Sigmoid colon (tissue), 7 donors: ENCODE data around the gene PLCB2. TPM values are rescaled to one million over a fixed set of nuclear protein-coding genes. Genes with fewer than 3 reads are reported as not detected.

Experiments
- DNase-seq: peaks from one replicate; pipeline ENCODE4 v3.0.0-alpha.2; 2019
- H3K27ac ChIP-seq, 4 donors: fragments of 200-600 bp; sonication (generic); one replicate each; pipeline ENCODE4 v1.5.1; 2016 to 2019; ENCODE audit warnings: mild to moderate bottlenecking in 1 of 4
- H3K27me3 ChIP-seq, 3 donors: fragments of 200-600 bp; sonication (generic); one replicate each; pipeline ENCODE4 v1.5.1; 2019; ENCODE audit warnings: mild to moderate bottlenecking in 1 of 3
- H3K36me3 ChIP-seq, 4 donors: fragments of 200-600 bp; sonication (generic); one replicate each; pipeline ENCODE4 v1.5.1; 2016 to 2019
- H3K4me1 ChIP-seq, 4 donors: fragments of 200-600 bp; sonication (generic); one replicate each; pipeline ENCODE4 v1.5.1; 2017 to 2019
- H3K4me3 ChIP-seq, 4 donors: fragments of 200-600 bp; sonication (generic); one replicate each; pipeline ENCODE4 v1.5.1; 2017 to 2019; ENCODE audit warnings: mild to moderate bottlenecking in 2 of 4, moderate library complexity in 1 of 4
- H3K9me3 ChIP-seq, 4 donors: fragments of 200-600 bp in 3 of 4; sonication (generic) in 3 of 4; one replicate each; pipeline versions ENCODE4 v1.5.1 to v1.6.1; 2013 to 2019
- EP300 ChIP-seq, 4 donors: sonication (generic); formaldehyde crosslinking; IDR thresholded peaks; one replicate each; pipeline ENCODE4 v1.6.1; 2017; ENCODE audit warnings: antibody characterized with exemption in 4 of 4
- POLR2A ChIP-seq, 2 donors: fragments of 450-650 bp; IDR thresholded peaks; one replicate each; pipeline ENCODE4 v1.6.1; 2016; ENCODE audit warnings: antibody characterized with exemption in 2 of 2, mild to moderate bottlenecking in 2 of 2, moderate library complexity in 2 of 2
- POLR2AphosphoS5 ChIP-seq, 4 donors: sonication (generic); formaldehyde crosslinking; IDR thresholded peaks; one replicate each; pipeline ENCODE4 v1.6.1; 2017; ENCODE audit warnings: antibody characterized with exemption in 4 of 4
- whole genome bisulfite sequencing, 2 donors: extraction: QIAGEN DNeasy Blood & Tissue Kit; methylation state at CpG; one replicate each; pipeline ENCODE4 v1.1.7; 2013; 5-methylcytosine and 5-hydroxymethylcytosine counted together
- intact Hi-C: fragments of 100-400 bp; cut with DNase I; formaldehyde crosslinking; loops from one replicate; pipeline ENCODE4 v1.15.1; 2023
- polyA plus RNA-seq, 3 donors: library from polyadenylated mRNA; stranded (reverse); fragments of 200-250 nt; gene quantifications; one replicate each; pipeline ENCODE4 v1.2.3, GENCODE V29; 2013
- total RNA-seq, 4 donors: library from RNA; depleted of rRNA; stranded (reverse); fragments of >200 nt; gene quantifications; one replicate each; pipeline ENCODE4 v1.1.0, GENCODE V29; 2016
- TF ChIP-seq, protein P1 (sequence below), 4 experiments: fragments of 450-650 bp in 3 of 4; fragments of 200-600 bp in 1 of 4; IDR thresholded peaks; one replicate each; pipeline ENCODE4 v1.5.1; 2016 to 2019; ENCODE audit warnings: antibody characterized with exemption in 4 of 4, mild to moderate bottlenecking in 3 of 4, moderate library complexity in 2 of 4
- donor health status: healthy with polysubstance abuse.
- donor health status: Bipolar disorder and iron deficiency.
- donor health status: healthy.

Gene PLCB2
- total and polyA plus RNA-seq, 7 donors: 2.4 to 27.5 (median 7.2) TPM

DNA sequence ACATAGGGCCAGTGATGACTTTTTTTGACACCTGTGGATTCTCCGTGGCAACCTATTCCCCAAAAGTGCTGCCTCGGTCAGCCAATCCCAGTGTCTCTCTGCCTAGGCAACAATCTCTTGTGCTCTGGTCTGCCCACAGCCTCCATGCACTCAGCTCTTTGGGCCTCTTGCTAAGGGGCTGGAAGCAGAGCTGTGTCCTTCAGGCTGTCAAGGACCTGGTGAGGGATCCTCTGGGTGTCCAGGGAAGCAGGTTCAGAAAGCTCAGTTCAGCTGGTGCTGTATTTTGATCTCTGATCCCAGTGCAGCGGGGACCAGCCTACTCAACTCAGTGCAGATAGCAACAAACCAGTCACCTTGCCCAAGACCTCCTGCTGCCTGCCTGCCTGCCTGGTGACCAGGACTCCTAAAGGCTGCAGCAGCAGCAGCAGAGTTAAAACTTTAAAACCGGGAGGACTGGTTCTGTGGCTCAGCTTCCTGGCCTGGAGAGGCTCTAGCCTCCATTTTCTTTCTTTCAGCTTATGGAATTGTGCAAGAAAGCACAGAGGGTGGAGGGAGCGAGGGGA is 62.7 kb downstream of the PLCB2 start:
- no peaks in the 10 kb centered on the region for H3K4me1 ChIP-seq
- intact Hi-C loops: no loop called here
- no peaks in the 10 kb centered on the region for H3K9me3 ChIP-seq
- peaks cover 0 to 3% (median 1%) of the 10 kb centered on the region in 3 donors for H3K27me3 ChIP-seq
- H3K4me3 ChIP-seq: no peak overlapping the region
- WGBS, 2 donors: 65 to 79% methylated on average over 5 of the region's 5 CpGs
- peak; percentile 40 for DNase-seq
- no peak overlapping the region for H3K27ac ChIP-seq
- no peaks in the 10 kb centered on the region for H3K36me3 ChIP-seq
- TF ChIP-seq, protein P1, sequence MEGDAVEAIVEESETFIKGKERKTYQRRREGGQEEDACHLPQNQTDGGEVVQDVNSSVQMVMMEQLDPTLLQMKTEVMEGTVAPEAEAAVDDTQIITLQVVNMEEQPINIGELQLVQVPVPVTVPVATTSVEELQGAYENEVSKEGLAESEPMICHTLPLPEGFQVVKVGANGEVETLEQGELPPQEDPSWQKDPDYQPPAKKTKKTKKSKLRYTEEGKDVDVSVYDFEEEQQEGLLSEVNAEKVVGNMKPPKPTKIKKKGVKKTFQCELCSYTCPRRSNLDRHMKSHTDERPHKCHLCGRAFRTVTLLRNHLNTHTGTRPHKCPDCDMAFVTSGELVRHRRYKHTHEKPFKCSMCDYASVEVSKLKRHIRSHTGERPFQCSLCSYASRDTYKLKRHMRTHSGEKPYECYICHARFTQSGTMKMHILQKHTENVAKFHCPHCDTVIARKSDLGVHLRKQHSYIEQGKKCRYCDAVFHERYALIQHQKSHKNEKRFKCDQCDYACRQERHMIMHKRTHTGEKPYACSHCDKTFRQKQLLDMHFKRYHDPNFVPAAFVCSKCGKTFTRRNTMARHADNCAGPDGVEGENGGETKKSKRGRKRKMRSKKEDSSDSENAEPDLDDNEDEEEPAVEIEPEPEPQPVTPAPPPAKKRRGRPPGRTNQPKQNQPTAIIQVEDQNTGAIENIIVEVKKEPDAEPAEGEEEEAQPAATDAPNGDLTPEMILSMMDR (IDR thresholded peaks at IDR 0.05): no peak
- TF ChIP-seq POLR2A (IDR thresholded peaks at IDR 0.05) (no peak), POLR2AphosphoS5 (IDR thresholded peaks at IDR 0.05) (no peak), EP300 (IDR thresholded peaks at IDR 0.05) (no peak)

DNA sequence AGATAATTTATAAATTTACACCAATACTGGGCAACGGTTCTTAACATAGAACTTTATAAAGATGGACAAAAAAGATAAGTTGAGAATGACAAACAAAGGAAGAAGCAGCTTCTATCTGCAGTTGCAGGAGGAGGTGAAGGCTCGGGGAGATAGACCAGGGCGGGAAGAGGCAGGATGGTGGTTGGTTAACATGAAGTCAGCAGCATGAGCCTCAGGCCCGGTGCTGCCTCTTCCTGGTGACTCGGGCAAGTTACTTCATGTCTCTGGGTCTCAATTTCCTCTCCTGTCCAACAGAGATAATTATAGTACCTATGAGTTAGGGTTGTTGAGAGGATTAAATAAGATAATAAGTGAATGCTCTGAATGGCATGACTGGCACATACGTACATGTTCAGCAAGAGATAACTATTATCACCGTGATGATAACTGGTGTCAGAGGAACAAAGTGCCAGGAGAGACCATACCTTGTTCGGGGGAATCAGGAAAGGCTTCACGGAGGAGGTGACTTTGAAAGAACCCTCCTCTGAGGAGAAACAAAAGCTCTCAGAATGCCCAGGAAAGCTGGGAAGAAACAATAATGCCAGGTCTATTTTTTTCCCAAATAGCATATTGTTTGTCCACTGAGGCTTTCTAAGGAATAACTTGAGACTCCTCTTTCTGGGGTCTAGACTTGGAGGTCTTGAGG is 64.5 kb downstream of the PLCB2 start:
- no peaks in the 10 kb centered on the region for H3K9me3 ChIP-seq
- TF ChIP-seq POLR2AphosphoS5 (IDR thresholded peaks at IDR 0.05): no peak
- no peak for TF ChIP-seq EP300 (IDR thresholded peaks at IDR 0.05)
- TF ChIP-seq POLR2A (IDR thresholded peaks at IDR 0.05): no peak
- TF ChIP-seq, protein P1 (IDR thresholded peaks at IDR 0.05): no peak
- WGBS, 2 donors: 88% methylated on average over 9 of the region's 9 CpGs

DNA sequence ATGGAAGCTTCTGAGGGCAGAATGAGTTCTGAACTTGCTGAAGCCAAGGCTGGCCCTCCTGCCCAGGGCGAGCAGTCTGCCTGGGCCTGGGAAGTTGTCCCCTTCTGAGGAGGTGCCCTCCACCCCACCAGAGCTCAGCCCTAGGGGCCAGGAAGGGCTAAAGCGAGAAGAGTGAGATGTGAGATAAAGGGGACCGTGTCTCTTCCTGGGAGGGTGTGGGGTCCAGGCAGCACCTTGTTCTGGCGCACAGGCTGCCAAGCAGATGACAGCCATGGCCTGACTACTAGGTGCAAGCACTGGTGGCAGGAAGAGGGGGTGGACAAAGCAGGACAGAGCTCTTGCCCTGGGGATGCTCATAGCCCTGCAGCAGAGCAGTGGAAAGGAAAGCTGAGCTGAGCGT is 65.1 kb downstream of the PLCB2 start:
- Histone ChIP-seq H3K4me3 (no peak overlapping the region), H3K4me1 (peaks cover 0 to 12% (median 9%) of the 10 kb centered on the region in 4 donors), H3K36me3 (no peaks in the 10 kb centered on the region), H3K27me3 (peaks cover 0 to 21% (median 17%) of the 10 kb centered on the region in 3 donors), H3K9me3 (no peaks in the 10 kb centered on the region), H3K27ac (no peak overlapping the region)
- TF ChIP-seq POLR2AphosphoS5 (IDR thresholded peaks at IDR 0.05): no peak
- TF ChIP-seq POLR2A (IDR thresholded peaks at IDR 0.05): no peak
- intact Hi-C loops: no loop called here
- WGBS, 2 donors: 96% methylated on average over 5 of the region's 5 CpGs
- DNase-seq: peak; percentile 40

More for the DNA sequence above, 64.5 kb downstream of the PLCB2 start:
- peak; percentile 33 for DNase-seq
- peaks cover 0 to 21% (median 17%) of the 10 kb centered on the region in 3 donors for H3K27me3 ChIP-seq
- intact Hi-C loops: no loop called here
- H3K27ac ChIP-seq: no peak overlapping the region
- peaks cover 0 to 12% (median 9%) of the 10 kb centered on the region in 4 donors for H3K4me1 ChIP-seq
- no peaks in the 10 kb centered on the region for H3K36me3 ChIP-seq
- no peak overlapping the region for H3K4me3 ChIP-seq

DNA sequence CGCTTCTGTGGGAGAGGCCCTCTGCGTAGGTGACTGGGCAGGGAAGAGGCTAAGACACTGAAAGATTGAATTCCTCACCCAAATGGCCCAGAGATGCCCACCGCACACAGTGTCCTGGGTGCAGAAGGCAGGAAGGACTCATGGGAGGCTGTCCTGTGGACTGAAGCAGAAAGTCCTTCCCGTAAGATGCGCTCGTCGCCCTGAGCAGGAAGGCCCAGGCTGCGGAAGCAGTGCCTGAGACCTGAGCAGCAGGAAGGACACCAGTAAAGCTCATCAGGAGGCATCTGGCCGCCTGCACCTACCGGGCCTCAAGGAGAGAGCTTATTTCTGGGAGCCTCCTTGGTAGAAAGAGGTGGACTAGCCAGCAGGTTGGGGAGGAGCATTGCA is 65.5 kb downstream of the PLCB2 start:
- H3K27ac ChIP-seq: no peak overlapping the region
- peaks cover 0 to 21% (median 17%) of the 10 kb centered on the region in 3 donors for H3K27me3 ChIP-seq
- intact Hi-C loops: no loop called here
- WGBS, 2 donors: 92 to 94% methylated on average over 10 of the region's 10 CpGs
- H3K4me3 ChIP-seq: no peak overlapping the region
- no peak for TF ChIP-seq POLR2AphosphoS5 (IDR thresholded peaks at IDR 0.05)
- no peak for TF ChIP-seq POLR2A (IDR thresholded peaks at IDR 0.05)
- TF ChIP-seq EP300 (IDR thresholded peaks at IDR 0.05): no peak
- TF ChIP-seq, protein P1 (IDR thresholded peaks at IDR 0.05): no peak
- peak; percentile 35 for DNase-seq
- H3K9me3 ChIP-seq: no peaks in the 10 kb centered on the region
- peaks cover 0 to 12% (median 9%) of the 10 kb centered on the region in 4 donors for H3K4me1 ChIP-seq
- no peaks in the 10 kb centered on the region for H3K36me3 ChIP-seq
